Stimulated activated naive CD8-positive, alpha-beta T cell treated with anti-CD3 and anti-CD28 coated beads, Interleukin-15, amount 100 ng/mL, for 72 hours (primary cell): ENCODE measurements around the gene RPS21.
A peak's percentile ranks its signal among the peaks of the same experiment; 100 is the strongest.
"Not testable (repeated sequence)": the region's sequence is repeated elsewhere in the genome, so short reads cannot be mapped to it uniquely, and the experiment has no call there.

Source experiments
- ATAC-seq: fragments of 150-1000 bp; cut with Tn5 transposase; 2 replicates; pipeline ENCODE4 v1.10.0; 2021; ENCODE audit warnings: mild to moderate bottlenecking, moderate library complexity
- DNase-seq, 2 donors: peaks; one replicate each; pipeline ENCODE4 v3.0.0; 2021 to 2022
- H3K27ac Mint-ChIP-seq, 2 donors: one replicate each; pipeline ENCODE4 v1.8.0; 2022; ENCODE audit warnings: mild to moderate bottlenecking in 2 of 2, mixed read lengths in 2 of 2, moderate library complexity in 2 of 2
- H3K27me3 Mint-ChIP-seq: one replicate; pipeline ENCODE4 v1.8.0; 2022; ENCODE audit warnings: mixed read lengths
- H3K4me1 Mint-ChIP-seq: one replicate; pipeline ENCODE4 v1.8.0; 2022; ENCODE audit warnings: mild to moderate bottlenecking, mixed read lengths
- H3K4me3 Mint-ChIP-seq, 2 donors: one replicate each; pipeline ENCODE4 v1.8.0; 2022; ENCODE audit warnings: mild to moderate bottlenecking in 2 of 2, mixed read lengths in 2 of 2, moderate library complexity in 1 of 2
- H3K9me3 Mint-ChIP-seq, 2 donors: one replicate each; pipeline ENCODE4 v1.8.0; 2022; ENCODE audit warnings: mixed read lengths in 2 of 2

RPS21 gene

GRCh38 chr20:62368392-62368975 is 18.4 kb upstream of the RPS21 start:
- ATAC-seq: no peak
- H3K4me1 Mint-ChIP-seq: peaks cover 26% of the 10 kb centered on the region
- H3K27ac Mint-ChIP-seq: no peak overlapping the region
- peak overlapping the region; percentile 2 to 81 for H3K4me3 Mint-ChIP-seq
- H3K27me3 Mint-ChIP-seq: peaks cover 51% of the 10 kb centered on the region
- H3K9me3 Mint-ChIP-seq: no peaks in the 10 kb centered on the region
- no peak for DNase-seq

GRCh38 chr20:62368976-62369814 is 17.7 kb upstream of the RPS21 start:
- Mint-ChIP-seq H3K27me3 (peaks cover 47% of the 10 kb centered on the region), H3K9me3 (no peaks in the 10 kb centered on the region), H3K4me1 (peaks cover 26% of the 10 kb centered on the region), H3K4me3 (no peak overlapping the region), H3K27ac (no peak overlapping the region)
- DNase-seq: no peak
- no peak for ATAC-seq

- no peaks in the 10 kb centered on the region for H3K9me3 Mint-ChIP-seq
- DNase-seq (no peak), ATAC-seq (no peak)
- peaks cover 26% of the 10 kb centered on the region for H3K4me1 Mint-ChIP-seq
- no peak overlapping the region for H3K27ac Mint-ChIP-seq
- peaks cover 41% of the 10 kb centered on the region for H3K27me3 Mint-ChIP-seq
- H3K4me3 Mint-ChIP-seq: no peak overlapping the region
These were observed 17.1 kb upstream of the RPS21 start for GRCh38 chr20:62369815-62370114.

- DNase-seq (peak; percentile 32 to 36), ATAC-seq (peak; percentile 55)
- no peaks in the 10 kb centered on the region for H3K9me3 Mint-ChIP-seq
- no peak overlapping the region for H3K4me3 Mint-ChIP-seq
- H3K4me1 Mint-ChIP-seq: peaks cover 26% of the 10 kb centered on the region
- peaks cover 36% of the 10 kb centered on the region for H3K27me3 Mint-ChIP-seq
- H3K27ac Mint-ChIP-seq: no peak overlapping the region
These were observed 16.6 kb upstream of the RPS21 start for GRCh38 chr20:62370115-62370806.

GRCh38 chr20:62370807-62371587 is 15.9 kb upstream of the RPS21 start:
- no peak overlapping the region for H3K27ac Mint-ChIP-seq
- H3K4me1 Mint-ChIP-seq: peaks cover 26% of the 10 kb centered on the region
- no peaks in the 10 kb centered on the region for H3K9me3 Mint-ChIP-seq
- peaks cover 29% of the 10 kb centered on the region for H3K27me3 Mint-ChIP-seq
- no peak for DNase-seq
- no peak overlapping the region for H3K4me3 Mint-ChIP-seq
- no peak for ATAC-seq

GRCh38 chr20:62371588-62372041 is 15.3 kb upstream of the RPS21 start:
- ATAC-seq: no peak
- H3K27ac Mint-ChIP-seq: no peak overlapping the region
- H3K9me3 Mint-ChIP-seq: no peaks in the 10 kb centered on the region
- H3K27me3 Mint-ChIP-seq: peaks cover 27% of the 10 kb centered on the region
- peaks cover 26% of the 10 kb centered on the region for H3K4me1 Mint-ChIP-seq
- no peak for DNase-seq
- H3K4me3 Mint-ChIP-seq: no peak overlapping the region

- Mint-ChIP-seq H3K27me3 (peaks cover 26% of the 10 kb centered on the region), H3K4me1 (peaks cover 26% of the 10 kb centered on the region), H3K4me3 (no peak overlapping the region), H3K9me3 (no peaks in the 10 kb centered on the region), H3K27ac (no peak overlapping the region)
- ATAC-seq (no peak), DNase-seq (no peak)
These were observed 14.6 kb upstream of the RPS21 start for GRCh38 chr20:62372042-62372993.

- not testable (repeated sequence) for DNase-seq, H3K4me3 Mint-ChIP-seq, ATAC-seq, H3K9me3 Mint-ChIP-seq
- peaks cover 13% of the 10 kb centered on the region for H3K4me1 Mint-ChIP-seq
- peak overlapping the region in 1 of 2 donors; percentile 12 for H3K27ac Mint-ChIP-seq
- H3K27me3 Mint-ChIP-seq: peaks cover 12% of the 10 kb centered on the region
These were observed 13.2 kb upstream of the RPS21 start for GRCh38 chr20:62373631-62374179.

GRCh38 chr20:62374331-62375152 is 12.4 kb upstream of the RPS21 start:
- ATAC-seq (no peak), DNase-seq (no peak)
- H3K4me1 Mint-ChIP-seq: peaks cover 6% of the 10 kb centered on the region
- no peaks in the 10 kb centered on the region for H3K9me3 Mint-ChIP-seq
- peaks cover 3% of the 10 kb centered on the region for H3K27me3 Mint-ChIP-seq
- peak overlapping the region in 1 of 2 donors; percentile 12 for H3K27ac Mint-ChIP-seq
- H3K4me3 Mint-ChIP-seq: no peak overlapping the region

GRCh38 chr20:62376112-62377063 is 10.5 kb upstream of the RPS21 start:
- H3K4me1 Mint-ChIP-seq: peaks cover 5% of the 10 kb centered on the region
- ATAC-seq (no peak), DNase-seq (no peak)
- H3K4me3 Mint-ChIP-seq: no peak overlapping the region
- H3K9me3 Mint-ChIP-seq: no peaks in the 10 kb centered on the region
- H3K27ac Mint-ChIP-seq: peak overlapping the region in 1 of 2 donors; percentile 4
- no peaks in the 10 kb centered on the region for H3K27me3 Mint-ChIP-seq

- no peaks in the 10 kb centered on the region for H3K27me3 Mint-ChIP-seq
- DNase-seq (no peak), ATAC-seq (no peak)
- H3K4me3 Mint-ChIP-seq: no peak overlapping the region
- H3K4me1 Mint-ChIP-seq: peaks cover 5% of the 10 kb centered on the region
- peak overlapping the region; percentile 4 to 81 for H3K27ac Mint-ChIP-seq
- H3K9me3 Mint-ChIP-seq: peaks cover 5 to 6% of the 10 kb centered on the region in 2 donors
These were observed 9.8 kb upstream of the RPS21 start for GRCh38 chr20:62377064-62377461.

GRCh38 chr20:62377615-62378178 is 9.2 kb upstream of the RPS21 start:
- Mint-ChIP-seq H3K27ac (no peak overlapping the region), H3K27me3 (no peaks in the 10 kb centered on the region), H3K4me1 (peaks cover 8% of the 10 kb centered on the region), H3K9me3 (peaks cover 7 to 9% of the 10 kb centered on the region in 2 donors), H3K4me3 (no peak overlapping the region)
- ATAC-seq: no peak
- DNase-seq: no peak
